SHP77 (cell line): ENCODE results near the gene ZNF333.

Experiments
- DNase-seq, 2 experiments: peaks; one replicate each; lab custom pipeline; 2025; lab: John Stamatoyannopoulos, UW

Gene ZNF333

DNA sequence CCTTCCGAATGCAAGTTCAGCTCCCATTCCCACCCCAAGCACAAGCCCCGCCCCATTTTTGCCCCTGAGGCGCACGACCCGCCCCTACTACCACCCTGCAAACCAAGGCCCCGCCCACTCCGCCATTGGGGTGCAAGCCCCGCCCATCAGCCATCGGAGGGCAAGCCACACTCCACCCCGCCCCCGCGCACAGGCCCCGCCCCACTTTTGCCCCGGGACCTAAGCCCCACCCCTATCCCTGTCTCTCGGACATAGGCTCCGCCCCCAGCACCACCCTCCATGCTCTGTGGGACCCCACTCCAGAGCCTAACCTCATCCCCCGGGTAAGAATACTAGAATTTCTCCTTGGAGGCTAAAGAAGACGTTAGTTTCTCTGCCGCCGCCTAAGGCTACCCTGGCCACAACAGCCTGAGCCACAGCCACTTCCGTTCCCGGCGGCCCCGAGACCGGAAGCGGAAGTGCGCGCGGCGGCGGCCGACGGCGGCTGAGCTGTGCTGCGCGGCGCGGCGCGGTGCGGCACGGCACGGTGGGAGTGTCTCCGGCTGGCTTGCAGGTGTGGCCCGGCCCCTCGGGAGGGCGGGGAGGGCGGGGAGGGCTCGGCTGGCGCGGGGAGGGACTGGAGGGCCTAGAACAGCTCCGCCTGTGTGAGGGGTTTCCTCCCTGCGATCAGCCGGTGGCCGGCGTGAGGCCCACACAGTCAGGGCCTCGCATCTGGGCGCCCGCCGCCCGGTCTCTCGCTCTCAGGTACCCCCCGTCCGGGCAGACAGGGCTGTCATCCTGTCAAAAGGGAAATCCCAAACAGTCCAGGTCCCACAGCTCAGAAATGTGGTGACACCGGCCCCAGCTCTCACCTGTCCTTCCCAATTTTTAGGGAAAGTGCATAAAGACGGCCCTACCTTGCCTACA is at the start of gene ZNF333:
Gene ZNF333, plus strand, starts transcription at position 451 of the 906 bp plus-strand sequence. CDS start 3,444 bp downstream, outside the sequence.
- peak; percentile 84 to 85 for DNase-seq

- DNase-seq = no peak
Measured at GRCh38 chr19:14648506-14648905, 41.3 kb upstream of the ZNF333 start.

DNA sequence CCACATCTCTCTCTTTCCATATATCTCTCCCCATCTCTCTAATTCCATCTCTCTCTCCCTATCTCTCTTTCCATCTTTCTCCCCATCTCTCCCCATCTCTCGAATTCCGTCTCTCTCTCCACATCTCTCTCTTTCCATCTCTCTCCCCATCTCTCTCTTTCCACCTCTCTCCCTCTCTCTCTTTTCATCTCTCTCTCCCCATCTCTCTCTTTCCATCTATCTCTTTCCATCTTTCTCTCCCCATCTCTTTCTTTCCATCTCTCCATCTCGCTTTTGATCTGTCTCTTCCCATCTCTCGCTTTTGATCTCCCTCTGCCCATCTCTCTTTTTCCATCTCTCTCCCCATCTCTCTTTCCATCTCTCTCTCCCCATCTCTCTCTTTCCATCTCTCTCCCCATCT is 40.8 kb upstream of the ZNF333 start:
- DNase-seq = no peak

GRCh38 chr19:14650161-14650560 is 39.7 kb upstream of the ZNF333 start:
- DNase-seq = no peak

- no peak for DNase-seq
Measured at GRCh38 chr19:14654786-14655560, 34.9 kb upstream of the ZNF333 start.

GRCh38 chr19:14655726-14656125 is 34.1 kb upstream of the ZNF333 start:
- no peak for DNase-seq

GRCh38 chr19:14659874-14660489 is 29.9 kb upstream of the ZNF333 start:
- DNase-seq = no peak

GRCh38 chr19:14661372-14661924 is 28.4 kb upstream of the ZNF333 start:
- no peak for DNase-seq

DNA sequence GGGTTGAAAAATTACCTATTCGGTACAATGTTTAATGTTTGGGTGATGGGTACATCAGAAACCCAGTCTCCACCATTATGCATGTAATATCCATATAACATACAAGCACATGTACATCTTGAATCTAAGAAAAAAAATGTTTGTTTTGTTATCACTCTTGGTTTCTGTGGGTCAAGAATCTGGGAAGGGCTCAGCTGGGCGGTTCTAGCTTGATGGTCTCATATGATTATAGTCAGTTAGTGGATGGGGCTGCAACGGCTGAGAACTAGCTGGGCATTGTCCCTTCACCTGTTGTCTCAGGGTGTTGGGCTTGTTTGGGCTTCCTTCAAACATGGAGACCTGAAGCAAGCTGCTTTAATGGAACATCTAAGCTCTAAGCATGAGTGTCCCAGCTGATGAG is 19.9 kb upstream of the ZNF333 start:
- no peak for DNase-seq

- no peak for DNase-seq
Measured at GRCh38 chr19:14670408-14670807, 19.4 kb upstream of the ZNF333 start.

GRCh38 chr19:14672188-14672872 is 17.5 kb upstream of the ZNF333 start:
- DNase-seq = no peak

DNA sequence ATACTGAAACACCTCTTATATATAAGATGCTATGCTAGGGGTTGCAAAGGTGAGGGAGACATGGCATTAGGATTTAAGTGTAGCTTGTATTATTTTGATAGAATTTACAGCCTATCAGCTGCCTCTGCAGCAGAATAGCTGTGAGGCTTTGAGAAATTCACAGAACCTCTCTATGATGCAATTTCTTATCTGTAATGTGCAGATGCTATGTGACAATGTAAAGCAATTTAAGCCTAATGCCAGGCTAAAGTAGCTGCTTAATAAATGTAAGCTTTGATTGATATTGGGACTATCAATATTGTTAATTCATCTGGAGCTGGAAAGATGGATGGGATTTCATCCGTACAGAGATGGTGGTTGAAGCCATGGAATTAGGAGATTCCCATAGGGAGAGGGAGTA is 16.8 kb upstream of the ZNF333 start:
- DNase-seq = no peak

GRCh38 chr19:14674764-14675163 is 15.1 kb upstream of the ZNF333 start, which contains the start of gene ADGRE3:
ADGRE3 (minus strand) TSS chr19:14674844; CDS start chr19:14674770, 74 bp downstream.
- DNase-seq = no peak

- no peak for DNase-seq
Measured at GRCh38 chr19:14676762-14677161, 13.1 kb upstream of the ZNF333 start.

DNA sequence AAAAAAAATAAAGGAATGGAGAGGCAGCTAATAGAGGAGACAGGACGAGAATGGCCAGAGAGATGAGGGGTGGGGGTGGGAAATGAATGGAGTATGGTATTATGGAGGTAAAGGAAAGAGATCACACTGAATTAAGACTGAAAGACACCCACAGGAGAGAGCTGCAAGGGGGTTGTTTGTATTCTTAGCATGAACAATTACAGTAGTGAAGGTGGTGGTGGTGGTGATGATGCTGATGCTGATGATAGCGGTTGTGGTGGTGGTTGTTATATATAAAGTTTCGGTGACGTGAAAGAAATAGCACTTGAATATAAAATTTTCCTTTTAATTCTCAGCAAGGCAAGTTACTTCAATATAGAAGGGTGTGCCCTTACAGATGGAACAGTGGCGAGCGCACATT is 12.4 kb upstream of the ZNF333 start:
- no peak for DNase-seq

DNA sequence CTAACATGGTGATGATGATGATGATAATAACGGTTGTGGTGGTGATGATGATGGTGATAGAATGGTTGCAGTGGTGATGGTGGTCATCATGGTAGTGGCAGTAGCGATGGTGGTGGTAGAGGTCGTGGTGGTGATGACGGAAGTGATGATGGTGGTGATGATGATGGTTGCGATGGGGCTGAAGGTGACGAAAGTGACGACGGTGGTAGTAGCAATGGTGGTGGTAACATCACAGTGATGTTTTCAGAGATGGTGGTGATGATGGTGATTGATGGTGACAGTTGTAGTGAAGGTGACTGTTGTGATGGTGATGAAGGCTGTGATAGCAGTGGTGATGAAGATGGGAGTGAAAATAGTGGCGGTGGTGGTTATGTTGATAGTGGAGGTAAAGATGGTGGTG is 11.6 kb upstream of the ZNF333 start:
- no peak for DNase-seq

DNA sequence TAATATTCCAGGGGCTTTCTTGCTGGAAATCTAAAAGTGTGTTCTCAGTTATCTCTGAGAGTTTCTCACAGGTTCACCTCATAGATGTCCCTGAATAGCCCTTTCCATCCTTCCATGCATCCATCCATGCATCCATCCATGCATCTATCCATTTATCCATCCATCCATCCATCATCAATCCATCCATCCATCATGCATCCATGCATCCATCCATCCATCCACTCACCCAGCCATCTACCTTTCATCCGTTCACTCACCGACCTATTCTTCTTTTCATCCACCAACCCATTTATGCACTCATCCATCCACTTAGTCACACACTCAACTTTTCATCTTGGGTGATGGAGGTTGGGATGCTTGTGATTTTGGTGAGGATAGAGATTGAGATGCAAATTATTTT is 7.8 kb upstream of the ZNF333 start:
- no peak for DNase-seq

GRCh38 chr19:14683439-14683838 is 6.4 kb upstream of the ZNF333 start:
- no peak for DNase-seq

DNA sequence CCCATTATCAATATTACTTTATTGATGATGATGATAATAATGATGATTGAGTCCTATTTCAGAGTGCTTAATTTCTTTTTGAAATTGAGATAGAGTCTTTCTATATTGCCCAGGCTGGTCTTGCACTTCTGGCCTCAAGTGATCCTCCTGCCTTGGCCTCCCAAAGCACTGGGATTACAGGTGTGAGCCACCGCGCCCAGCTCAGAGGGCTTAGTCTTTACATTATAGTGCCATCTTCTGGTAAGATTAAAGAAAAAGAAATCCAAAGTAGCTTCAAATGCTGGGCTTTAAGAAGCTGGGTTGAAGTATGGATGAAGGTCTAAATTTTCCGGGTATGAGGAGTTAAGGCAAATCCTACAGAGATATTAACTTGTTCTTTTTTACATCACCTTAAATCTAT is 3.4 kb upstream of the ZNF333 start:
- DNase-seq = peak; percentile 18 to 30

GRCh38 chr19:14694641-14695266 is 4.9 kb downstream of the ZNF333 start:
- DNase-seq = no peak

DNA sequence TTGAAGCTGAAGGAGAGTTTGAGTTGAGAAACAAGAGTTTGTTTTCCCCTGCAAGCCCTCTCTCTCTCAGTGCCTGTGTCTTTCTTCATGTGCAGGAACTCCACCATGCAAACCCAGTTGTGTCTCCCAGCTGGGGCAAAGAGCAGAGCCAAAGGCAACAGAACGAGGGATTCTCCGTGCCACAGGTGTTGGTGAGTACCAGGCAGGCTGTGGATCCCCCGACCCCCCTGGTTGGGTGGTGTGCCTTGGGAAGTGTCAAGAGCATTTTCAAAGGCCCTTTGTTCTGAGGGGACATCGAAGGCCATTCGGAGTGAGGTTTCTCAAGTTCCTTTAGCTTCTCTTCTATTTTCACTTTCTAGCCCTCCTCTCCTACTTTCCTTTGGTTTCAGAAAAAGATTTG is 5.6 kb downstream of the ZNF333 start:
- DNase-seq = no peak
